ENCODE measurements around the gene PPP1R10. TPM values are rescaled to one million over a fixed set of nuclear protein-coding genes. Genes with fewer than 3 reads are reported as not detected.

Gene PPP1R10
- total RNA-seq, 1 donor from 2014 or later, result 112 TPM

- TF ChIP-seq CTCF (IDR thresholded peaks at IDR 0.05), result no peak
- ATAC-seq (ENCODE audit: low read depth), result peak; percentile 76
- POLR2A ChIA-PET, result interaction anchor here (0.6 to 2.8 kb wide), 48 partner anchors 9 to 1580 kb away, joined by 3 to 31 read pairs (median 4); partner anchors contain the start of genes ABCF1, ATAT1, C6orf136 and DDX39B
- peaks cover 30% of the 10 kb centered on the region for H3K4me1 Mint-ChIP-seq
- DNase-seq, result peak; percentile 84
- intact Hi-C loops (cut with micrococcal nuclease), result loop anchor here (1.0 to 5.0 kb wide), 14 partner anchors 9 to 1560 kb away; partner anchors contain the start of genes ABCF1, AGPAT1, ATAT1 and C6orf136
- H3K4me3 Mint-ChIP-seq, result peak within 1 kb of the TSS; percentile 99
- peak within 1 kb of the TSS; percentile 99 for H3K27ac Mint-ChIP-seq
- CTCF ChIA-PET, result interaction anchor here (0.7 to 2.0 kb wide), 4 partner anchors 20 to 113 kb away, joined by 3 to 14 read pairs (median 9); no protein-coding TSS in a partner anchor
- H3K9me3 Mint-ChIP-seq, result no peaks in the 10 kb centered on the region
- no peaks in the 10 kb centered on the region for H3K27me3 Mint-ChIP-seq
- peaks cover 71% of the 10 kb centered on the region for H3K36me3 Mint-ChIP-seq (ENCODE audit: low read depth)
Measured at GRCh38 chr6:30617565-30618269, 674 bp upstream of the PPP1R10 start, which contains the start of gene MRPS18B. Gene MRPS18B (plus strand): TSS chr6:30617840. CDS start chr6:30617866, 26 bp downstream.

GRCh38 chr6:30615958-30616810 lies 859 bp downstream of the PPP1R10 start:
- ATAC-seq (ENCODE audit: low read depth) (no peak), DNase-seq (peak; percentile 26)
- Mint-ChIP-seq H3K4me1 (peaks cover 44% of the 10 kb centered on the region), H3K27ac (peak overlapping the region; percentile 99), H3K36me3 (ENCODE audit: low read depth) (peaks cover 71% of the 10 kb centered on the region), H3K9me3 (no peaks in the 10 kb centered on the region), H3K4me3 (peak overlapping the region; percentile 99), H3K27me3 (no peaks in the 10 kb centered on the region)
- no peak for TF ChIP-seq CTCF (IDR thresholded peaks at IDR 0.05)
- POLR2A ChIA-PET, result interaction anchor here (0.6 to 4.8 kb wide), 28 partner anchors 10 to 931 kb away, joined by 3 to 75 read pairs (median 7); partner anchors contain the start of genes ABCF1, ATAT1, C6orf136 and DHX16
- CTCF ChIA-PET, result interaction anchor here (1.0 to 4.6 kb wide), 4 partner anchors 19 to 134 kb away, joined by 3 to 21 read pairs (median 4); partner anchors contain the start of gene MDC1
- intact Hi-C loops (cut with micrococcal nuclease), result loop anchor here (2.0 to 5.0 kb wide), 7 partner anchors 57 to 1561 kb away; partner anchors contain the start of genes AGPAT1, DHX16, FLOT1 and HLA-B

GRCh38 chr6:30615219-30615957 lies 1.7 kb downstream of the PPP1R10 start:
- ATAC-seq (ENCODE audit: low read depth) (no peak), DNase-seq (peak; percentile 29)
- CTCF ChIA-PET, result interaction anchor here (0.7 to 4.6 kb wide), 10 partner anchors 9 to 777 kb away, joined by 3 to 21 read pairs (median 5); partner anchors contain the start of gene MDC1
- H3K27me3 Mint-ChIP-seq, result no peaks in the 10 kb centered on the region
- peak overlapping the region; percentile 99 for H3K4me3 Mint-ChIP-seq
- peaks cover 67% of the 10 kb centered on the region for H3K36me3 Mint-ChIP-seq (ENCODE audit: low read depth)
- peak overlapping the region; percentile 99 for H3K27ac Mint-ChIP-seq
- POLR2A ChIA-PET, result interaction anchor here (0.6 to 4.8 kb wide), 70 partner anchors 7 to 1087 kb away, joined by 3 to 75 read pairs (median 6); partner anchors contain the start of genes ABCF1, ATAT1, C6orf136 and DHX16
- TF ChIP-seq CTCF (IDR thresholded peaks at IDR 0.05), result no peak
- H3K4me1 Mint-ChIP-seq, result peaks cover 50% of the 10 kb centered on the region
- intact Hi-C loops (cut with micrococcal nuclease), result loop anchor here (5.0 kb wide), 5 partner anchors 127 to 1562 kb away; partner anchors contain the start of genes AGPAT1, FLOT1, HLA-B and IER3
- no peaks in the 10 kb centered on the region for H3K9me3 Mint-ChIP-seq

GRCh38 chr6:30614843-30615218 lies 2.2 kb downstream of the PPP1R10 start:
- ChIA-PET CTCF (interaction anchor here (0.6 to 4.6 kb wide), 10 partner anchors 9 to 785 kb away, joined by 3 to 21 read pairs (median 5); no protein-coding TSS in a partner anchor), POLR2A (interaction anchor here (0.6 to 4.8 kb wide), 67 partner anchors 8 to 1157 kb away, joined by 3 to 75 read pairs (median 7); partner anchors contain the start of genes ABCF1, ATAT1, C6orf136 and DHX16)
- no peaks in the 10 kb centered on the region for H3K27me3 Mint-ChIP-seq
- H3K27ac Mint-ChIP-seq, result peak overlapping the region; percentile 99
- H3K4me3 Mint-ChIP-seq, result peak overlapping the region; percentile 99
- DNase-seq, result peak; percentile 43
- peaks cover 65% of the 10 kb centered on the region for H3K36me3 Mint-ChIP-seq (ENCODE audit: low read depth)
- peaks cover 55% of the 10 kb centered on the region for H3K4me1 Mint-ChIP-seq
- intact Hi-C loops (cut with micrococcal nuclease), result loop anchor here (5.0 kb wide), 5 partner anchors 127 to 1562 kb away; partner anchors contain the start of genes AGPAT1, FLOT1, HLA-B and IER3
- no peaks in the 10 kb centered on the region for H3K9me3 Mint-ChIP-seq
- ATAC-seq (ENCODE audit: low read depth), result peak; percentile 54
- no peak for TF ChIP-seq CTCF (IDR thresholded peaks at IDR 0.05)

All from activated B cell treated with CpG ODN at 0.5 μM for 24 hours (primary cell).